ENCODE results near the gene FBXL4. TPM values are rescaled to one million over a fixed set of nuclear protein-coding genes. Genes with fewer than 3 reads are reported as not detected.
A peak's percentile ranks its signal among the peaks of the same experiment; 100 is the strongest.

Gene FBXL4
- polyA plus RNA-seq, 1 donor: 8.3 TPM

DNA sequence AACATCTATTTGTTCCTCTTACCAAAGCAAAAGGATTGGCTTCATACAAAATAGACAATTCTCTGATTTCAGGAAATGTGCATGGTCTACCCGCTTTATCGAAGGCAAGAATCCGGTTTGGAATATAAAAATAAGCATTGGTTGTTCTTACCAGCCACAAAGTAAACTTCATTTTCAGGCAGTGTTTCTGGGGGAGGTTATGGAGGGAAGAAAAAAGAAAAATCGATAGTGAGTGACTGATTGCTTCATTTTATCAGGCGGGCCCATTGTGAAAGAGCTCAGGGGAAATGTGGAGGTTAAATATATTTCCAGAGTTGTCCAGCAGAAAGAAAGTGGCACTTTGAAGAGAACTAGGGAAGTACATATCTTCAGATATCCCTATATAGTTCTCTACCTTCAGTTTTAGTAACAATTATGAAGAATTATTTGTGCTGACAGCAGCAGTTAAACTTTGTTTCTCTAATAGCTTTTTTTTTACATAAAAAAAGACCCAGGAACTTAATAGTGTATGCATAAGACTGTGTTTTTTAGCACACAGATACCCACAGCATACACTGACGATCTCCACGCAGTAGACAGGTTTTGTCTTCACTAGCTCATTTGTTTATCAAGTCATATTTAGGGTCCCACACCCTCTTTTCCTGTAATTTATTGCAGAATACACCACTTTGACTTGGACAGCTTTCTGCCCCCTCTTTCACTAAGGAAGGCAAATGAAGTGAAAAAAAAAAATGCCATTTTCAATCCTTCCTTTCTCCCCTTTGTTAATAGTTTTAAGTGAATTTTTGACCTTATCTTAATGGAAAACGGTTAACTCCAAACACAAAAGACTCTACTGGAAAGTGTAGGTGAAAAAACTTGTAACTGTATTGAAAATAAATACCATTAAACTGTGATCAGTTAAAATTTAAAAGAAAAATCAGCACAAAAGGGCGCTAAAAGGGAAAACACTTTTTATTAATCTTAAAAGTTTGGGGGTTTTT, 110.5 kb downstream of the FBXL4 start:
- no peak for DNase-seq

DNA sequence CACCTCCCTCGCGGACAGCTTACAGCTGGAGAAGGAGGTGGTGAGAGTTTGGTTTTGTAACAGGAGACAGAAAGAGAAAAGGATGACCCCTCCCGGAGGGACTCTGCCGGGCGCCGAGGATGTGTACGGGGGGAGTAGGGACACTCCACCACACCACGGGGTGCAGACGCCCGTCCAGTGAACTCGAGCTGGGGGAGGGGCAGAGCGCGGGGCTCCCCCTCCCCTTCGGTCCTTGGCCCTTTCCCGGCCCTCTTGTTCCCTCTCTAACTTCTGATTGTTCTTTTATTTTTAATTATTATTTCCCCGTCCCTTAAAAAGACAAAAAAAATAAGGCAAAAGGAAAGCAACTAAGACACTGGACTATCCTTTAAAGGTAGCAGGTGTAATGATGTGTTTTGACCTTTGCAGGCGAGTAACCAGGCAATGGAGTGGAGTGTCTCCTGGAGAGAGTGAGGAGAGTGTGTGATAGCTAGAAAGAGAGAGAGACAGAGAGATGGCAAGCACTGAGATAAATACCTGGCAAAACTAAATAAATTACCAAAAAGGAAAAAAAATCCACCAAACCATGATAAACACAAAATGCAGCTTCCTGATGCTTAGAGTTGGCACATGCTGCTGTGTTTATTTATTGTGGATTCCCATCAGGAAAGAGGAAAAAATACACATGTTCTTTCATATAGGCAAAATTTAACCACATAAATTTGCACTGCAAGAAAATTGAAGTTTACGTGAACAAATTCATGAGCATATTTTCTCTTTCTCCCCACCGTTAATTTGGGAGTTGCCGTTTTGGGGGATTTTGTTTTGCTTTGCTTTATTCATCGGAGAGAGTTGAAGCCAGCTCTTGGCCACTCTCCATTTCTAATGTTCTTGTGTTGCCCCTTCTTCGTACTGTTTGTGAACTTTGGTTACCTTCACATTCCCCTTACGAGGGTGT, 111.5 kb downstream of the FBXL4 start:
- DNase-seq: no peak

DNA sequence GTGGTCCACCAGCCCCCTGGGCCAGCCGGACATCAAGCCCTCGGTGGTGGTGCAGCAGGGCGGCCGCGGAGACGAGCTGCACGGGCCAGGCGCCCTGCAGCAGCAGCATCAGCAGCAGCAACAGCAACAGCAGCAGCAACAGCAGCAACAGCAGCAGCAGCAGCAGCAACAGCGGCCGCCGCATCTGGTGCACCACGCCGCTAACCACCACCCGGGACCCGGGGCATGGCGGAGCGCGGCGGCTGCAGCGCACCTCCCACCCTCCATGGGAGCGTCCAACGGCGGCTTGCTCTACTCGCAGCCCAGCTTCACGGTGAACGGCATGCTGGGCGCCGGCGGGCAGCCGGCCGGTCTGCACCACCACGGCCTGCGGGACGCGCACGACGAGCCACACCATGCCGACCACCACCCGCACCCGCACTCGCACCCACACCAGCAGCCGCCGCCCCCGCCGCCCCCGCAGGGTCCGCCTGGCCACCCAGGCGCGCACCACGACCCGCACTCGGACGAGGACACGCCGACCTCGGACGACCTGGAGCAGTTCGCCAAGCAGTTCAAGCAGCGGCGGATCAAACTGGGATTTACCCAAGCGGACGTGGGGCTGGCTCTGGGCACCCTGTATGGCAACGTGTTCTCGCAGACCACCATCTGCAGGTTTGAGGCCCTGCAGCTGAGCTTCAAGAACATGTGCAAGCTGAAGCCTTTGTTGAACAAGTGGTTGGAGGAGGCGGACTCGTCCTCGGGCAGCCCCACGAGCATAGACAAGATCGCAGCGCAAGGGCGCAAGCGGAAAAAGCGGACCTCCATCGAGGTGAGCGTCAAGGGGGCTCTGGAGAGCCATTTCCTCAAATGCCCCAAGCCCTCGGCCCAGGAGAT, 112.4 kb downstream of the FBXL4 start:
- DNase-seq: no peak

DNA sequence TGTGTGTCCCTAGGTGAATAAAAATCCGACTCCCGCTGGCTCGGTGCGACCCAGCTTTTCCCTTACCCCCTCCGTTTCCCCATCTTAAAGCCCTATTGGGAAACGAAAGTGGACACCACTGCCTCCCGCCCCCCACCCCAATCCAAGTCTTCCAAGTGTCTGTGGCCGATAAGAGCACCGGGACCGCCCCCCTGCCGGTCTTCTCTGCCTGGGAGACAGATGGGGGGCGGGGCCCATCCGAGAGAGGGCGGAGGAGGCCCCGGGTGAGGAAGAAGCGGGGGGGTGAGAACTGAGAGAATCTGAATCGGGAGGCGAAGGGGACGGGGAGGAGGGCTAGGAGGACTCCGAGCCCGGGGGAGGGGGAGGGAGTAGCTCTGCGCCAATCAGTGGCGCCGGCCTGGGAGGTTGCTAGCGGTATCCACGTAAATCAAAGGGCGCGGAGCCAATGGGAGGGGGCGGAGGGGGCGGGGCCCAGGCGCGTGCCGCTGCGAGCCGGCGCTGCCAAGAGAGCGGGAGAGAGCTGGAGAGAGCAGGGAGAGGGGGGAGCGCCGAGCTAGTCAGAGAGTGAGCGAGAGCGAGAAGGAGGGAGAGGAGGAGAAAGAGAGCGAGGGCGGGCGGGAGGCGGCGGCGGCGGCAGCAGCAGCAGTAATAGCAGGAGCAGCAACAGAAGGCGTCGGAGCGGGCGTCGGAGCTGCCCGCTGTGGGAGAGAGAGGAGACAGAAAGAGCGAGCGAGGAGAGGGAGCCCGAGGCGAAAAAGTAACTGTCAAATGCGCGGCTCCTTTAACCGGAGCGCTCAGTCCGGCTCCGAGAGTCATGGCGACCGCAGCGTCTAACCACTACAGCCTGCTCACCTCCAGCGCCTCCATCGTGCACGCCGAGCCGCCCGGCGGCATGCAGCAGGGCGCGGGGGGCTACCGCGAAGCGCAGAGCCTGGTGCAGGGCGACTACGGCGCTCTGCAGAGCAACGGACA, 113.4 kb downstream of the FBXL4 start, which contains the start of gene POU3F2:
POU3F2 (plus strand) TSS at position 515 of the 972 bp plus-strand sequence; CDS start at position 815, 300 bp downstream.
- peak; percentile 73 for DNase-seq

DNA sequence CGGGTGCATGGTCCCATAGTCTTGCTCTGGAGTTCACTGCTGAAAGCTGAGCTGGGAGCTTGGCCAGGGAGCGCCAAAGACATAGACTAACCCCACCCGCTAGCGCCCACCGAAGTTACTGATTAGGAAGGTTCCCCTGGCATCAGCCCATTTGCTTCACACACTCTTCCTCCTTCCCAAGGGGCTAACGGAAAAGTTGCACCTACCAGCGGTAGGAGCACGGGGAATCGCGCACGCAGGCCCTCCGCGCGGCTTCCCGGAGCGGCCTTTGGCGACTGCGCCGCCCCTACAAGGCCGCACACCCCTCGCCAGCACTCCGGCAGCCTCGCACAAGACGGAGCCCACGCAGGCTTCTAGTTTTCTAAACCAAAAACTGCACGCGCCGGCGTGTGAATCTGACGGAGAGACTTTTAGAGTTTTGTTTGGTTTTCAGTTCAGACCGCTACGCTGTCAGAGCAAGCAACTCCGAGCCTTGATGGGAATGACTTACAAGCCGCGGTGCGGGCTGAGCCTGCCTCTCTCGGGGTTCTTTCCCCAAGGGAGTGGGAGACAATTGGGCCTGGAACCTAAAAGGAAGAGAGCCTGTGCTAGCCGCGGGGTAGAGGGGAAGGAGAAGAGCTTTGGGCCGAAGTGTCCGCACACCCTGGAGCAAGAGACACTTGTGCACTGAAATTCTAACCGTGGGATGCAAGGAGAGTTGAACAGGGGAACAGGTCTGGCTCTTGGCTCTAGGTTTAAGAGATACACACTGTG, 114.3 kb downstream of the FBXL4 start:
- no peak for DNase-seq

DNA sequence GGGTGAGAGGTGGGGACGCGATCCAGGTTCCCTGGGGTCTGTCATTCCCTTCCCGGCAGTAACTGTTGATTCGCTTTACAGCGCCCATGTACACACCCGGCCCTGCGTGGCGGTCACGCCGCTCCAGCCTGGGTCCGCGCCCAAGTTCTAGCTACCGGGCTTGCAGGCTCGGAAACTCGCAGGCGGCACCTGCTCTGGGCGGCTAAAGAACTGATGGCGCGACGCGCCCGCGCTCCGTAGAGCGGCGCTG, 114.8 kb downstream of the FBXL4 start:
- DNase-seq: no peak

DNA sequence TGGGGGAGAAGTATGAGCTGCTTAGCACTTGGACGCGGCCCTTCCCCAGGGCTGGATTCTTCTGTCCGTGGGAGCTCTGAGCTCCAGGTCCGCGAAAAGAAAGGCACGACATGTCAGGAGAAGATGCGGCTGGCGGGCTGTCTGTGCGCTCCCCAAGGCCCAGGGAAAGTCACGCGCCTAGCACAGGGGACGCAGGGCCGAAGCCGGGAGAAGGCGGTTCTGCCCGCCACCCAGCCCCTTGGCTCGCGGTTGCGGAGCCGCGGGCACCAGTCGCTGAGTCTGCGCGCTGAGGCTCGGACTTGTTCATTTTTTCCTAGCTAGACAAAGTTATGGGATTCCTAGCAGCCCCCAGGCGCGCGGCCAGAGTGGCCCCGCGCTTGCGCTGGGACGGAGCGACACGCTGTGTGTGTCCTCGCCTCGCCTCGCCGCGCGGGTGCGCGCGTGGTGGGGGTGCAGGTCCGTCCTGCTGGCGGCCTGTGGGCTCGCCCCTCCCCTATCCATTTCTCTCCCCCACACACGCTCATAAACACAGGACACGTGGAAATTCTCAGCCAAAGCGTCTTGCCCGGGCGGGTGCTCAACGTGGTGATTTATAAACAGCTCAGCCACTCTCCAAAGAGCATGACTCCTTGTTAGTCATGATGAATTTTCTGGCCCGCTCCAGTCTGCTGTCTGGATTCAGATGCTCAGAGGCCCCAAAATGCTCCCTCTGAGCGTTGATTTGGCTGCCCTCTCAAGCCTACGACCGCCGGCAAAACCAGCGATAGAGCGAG, 115.3 kb downstream of the FBXL4 start:
- DNase-seq: no peak

- DNase-seq: no peak
Measured at GRCh38 chr6:98831959-98832283, 115.8 kb downstream of the FBXL4 start.

- no peak for DNase-seq
Measured at GRCh38 chr6:98831057-98831958, 116.4 kb downstream of the FBXL4 start.

DNA sequence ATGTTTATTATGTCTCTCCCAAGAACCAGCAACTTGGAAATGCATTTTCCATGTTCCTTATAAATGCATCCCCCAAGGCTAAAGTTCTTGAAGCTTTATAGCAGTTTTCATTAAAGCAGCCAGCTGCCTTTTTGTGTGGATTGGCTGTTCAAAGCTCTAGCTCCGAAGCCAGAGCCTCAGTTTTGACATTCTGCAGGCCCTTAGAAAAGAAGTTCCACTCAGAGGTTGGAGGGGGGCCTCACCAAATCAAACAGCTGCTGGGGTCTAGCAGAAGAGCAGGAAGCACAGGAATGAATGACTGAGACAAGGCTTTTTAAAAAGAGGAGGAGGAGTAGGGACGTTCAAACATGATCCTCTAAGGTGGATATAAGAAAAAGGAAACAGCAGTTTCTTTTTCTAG, 117.6 kb downstream of the FBXL4 start:
- no peak for DNase-seq

DNA sequence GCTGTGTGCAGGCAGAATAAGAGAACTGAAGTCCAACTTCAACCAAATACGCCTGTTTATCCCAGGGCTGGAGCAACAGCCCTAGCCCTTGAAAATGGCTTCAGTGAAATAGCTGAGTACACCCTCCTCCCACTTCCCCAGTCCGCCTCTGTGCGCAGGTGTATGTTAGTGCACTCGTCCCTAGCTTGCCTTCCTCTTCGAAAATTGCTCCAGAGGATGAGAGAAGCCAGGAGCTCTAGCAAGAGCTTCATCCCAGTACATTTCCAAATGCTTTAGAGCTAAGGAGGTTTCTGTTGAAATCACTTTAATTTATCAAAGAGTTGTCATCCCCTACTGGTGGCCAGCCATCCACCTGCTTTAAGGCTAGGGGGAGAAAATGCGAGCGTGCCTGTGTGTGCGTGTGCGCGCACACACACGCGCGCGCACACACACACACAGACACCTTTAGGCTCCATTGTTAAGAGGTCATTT, 118.8 kb downstream of the FBXL4 start:
- DNase-seq: no peak

GRCh38 chr6:98828211-98828788, 119.4 kb downstream of the FBXL4 start:
- DNase-seq: no peak

GRCh38 chr6:98827295-98828159, 120.2 kb downstream of the FBXL4 start:
- DNase-seq: no peak

GRCh38 chr6:98825600-98826230, 122.0 kb downstream of the FBXL4 start:
- no peak for DNase-seq

GRCh38 chr6:98824902-98825599, 122.7 kb downstream of the FBXL4 start:
- no peak for DNase-seq

Data from hindlimb muscle (tissue), 1 donor.